HCT116 (cell line): ENCODE measurements around the gene PREX1. TPM values are rescaled to one million over a fixed set of nuclear protein-coding genes. Genes with fewer than 3 reads are reported as not detected.

Experiments
- ATAC-seq: fragments of 200-7000 bp; cut with Tn5 transposase; 2 replicates; pipeline ENCODE4 v1.9.1; 2020; ENCODE audit warnings: mild to moderate bottlenecking, moderate library complexity
- BruUV-seq: library from RNA; stranded (reverse); fragments of 400-500 nt; replicated peaks from 2 replicates; lab custom pipeline; 2021; lab: Mats Ljungman, UMichigan
- CTCF ChIA-PET: fragments of 300-600 bp; sonication (Branson Sonifier 250); formaldehyde crosslinking; loops from one replicate; lab custom pipeline; 2021; ENCODE audit warnings: antibody characterized with exemption; lab: Charles Lee
- POLR2A ChIA-PET: fragments of 300-600, 350-600 bp; sonication (Branson Sonifier 250); formaldehyde crosslinking; loops from one replicate; lab custom pipeline; 2021; ENCODE audit warnings: antibody characterized with exemption; lab: Charles Lee
- RAD21 ChIA-PET, 2 experiments: fragments of 300-600 bp; sonication (Branson Sonifier 250); formaldehyde crosslinking; loops; one replicate each; lab custom pipeline; 2023; ENCODE audit warnings: low total read pairs in 2 of 2; ENCODE audit not compliant: uncharacterized antibody in 2 of 2, unreplicated experiment in 2 of 2, low non-redundant PET in 1 of 2; lab: Charles Lee
- DNase-seq: peaks from one replicate; pipeline ENCODE4 v3.0.0-alpha.2; 2010; ENCODE audit warnings: low read depth, low spot score
- H2AFZ ChIP-seq: fragments of 200-600 bp; shearing (Covaris generic), sonication (generic); 2 replicates; pipeline ENCODE4 v1.6.1; 2017; ENCODE audit warnings: low read depth, mixed run types, mixed read lengths, antibody characterized with exemption, low read length; ENCODE audit not compliant: poor library complexity, severe bottlenecking
- H3K27ac ChIP-seq: 2 replicates; pipeline ENCODE4 v1.5.1; 2012; ENCODE audit warnings: low read depth, low read length
- H3K27me3 ChIP-seq: fragments of 200-600 bp; sonication (generic); 2 replicates; pipeline ENCODE4 v1.6.1; 2016; ENCODE audit warnings: mixed run types, low read length, mixed read lengths; ENCODE audit not compliant: insufficient read depth
- H3K36me3 ChIP-seq, 2 experiments: fragments of 200-500 bp in 1 of 2; fragments of 200-600 bp in 1 of 2; sonication (Bioruptor generic) in 1 of 2; sonication (generic) in 1 of 2; 2 replicates each; pipeline versions ENCODE4 v1.5.1 to v1.6.1; 2014 to 2016; ENCODE audit warnings: low read length in 2 of 2, inconsistent platforms in 1 of 2, mixed read lengths in 1 of 2, mixed run types in 1 of 2; ENCODE audit not compliant: insufficient read depth in 2 of 2, control insufficient read depth in 1 of 2
- H3K4me1 ChIP-seq, 2 experiments: fragments of 200-600 bp in 1 of 2; sonication (generic) in 1 of 2; 2 replicates each; pipeline versions ENCODE4 v1.5.1 to v1.6.1; 2012 to 2017; ENCODE audit warnings: low read length in 2 of 2, inconsistent platforms in 1 of 2, mild to moderate bottlenecking in 1 of 2, mixed read lengths in 1 of 2, mixed run types in 1 of 2, moderate library complexity in 1 of 2; ENCODE audit not compliant: insufficient read depth in 2 of 2, control insufficient read depth in 1 of 2
- H3K4me2 ChIP-seq: fragments of 200-600 bp; sonication (generic); 2 replicates; pipeline ENCODE4 v1.6.1; 2017; ENCODE audit warnings: mixed run types, low read length, mixed read lengths
- H3K4me3 ChIP-seq, 2 experiments: fragments of 200-600 bp in 1 of 2; sonication (generic) in 1 of 2; replicated peaks in 1 of 2; 2 replicates each; pipeline ENCODE4 v1.5.1; 2011 to 2016; ENCODE audit warnings: low read length in 2 of 2, control low read depth in 1 of 2, low read depth in 1 of 2, mild to moderate bottlenecking in 1 of 2, mixed read lengths in 1 of 2, mixed run types in 1 of 2
- H3K79me2 ChIP-seq: fragments of 200-600 bp; sonication (generic); 2 replicates; pipeline ENCODE4 v1.6.1; 2017; ENCODE audit warnings: mild to moderate bottlenecking, mixed run types, low read length, moderate library complexity, mixed read lengths; ENCODE audit not compliant: insufficient read depth
- H3K9ac ChIP-seq: fragments of 200-600 bp; sonication (generic); 2 replicates; pipeline ENCODE4 v1.6.1; 2016; ENCODE audit warnings: low read length, mixed read lengths
- H3K9me2 ChIP-seq: fragments of 200-600 bp; sonication (generic), shearing (Covaris generic); 2 replicates; pipeline ENCODE4 v1.6.1; 2017; ENCODE audit warnings: mixed run types, mild to moderate bottlenecking, moderate library complexity; ENCODE audit not compliant: insufficient read depth
- H3K9me3 ChIP-seq, 2 experiments: fragments of 200-500 bp in 1 of 2; fragments of 200-600 bp in 1 of 2; sonication (Bioruptor generic) in 1 of 2; sonication (generic) in 1 of 2; 2 replicates each; pipeline ENCODE4 v1.6.1; 2014 to 2017; ENCODE audit warnings: low read length in 2 of 2, mixed read lengths in 2 of 2, inconsistent platforms in 1 of 2, low read depth in 1 of 2, mild to moderate bottlenecking in 1 of 2, mixed run types in 1 of 2, moderate library complexity in 1 of 2; ENCODE audit not compliant: control insufficient read depth in 1 of 2, insufficient read depth in 1 of 2
- H4K20me1 ChIP-seq: fragments of 200-600 bp; sonication (generic), shearing (Covaris generic); 2 replicates; pipeline ENCODE4 v1.6.1; 2017; ENCODE audit warnings: mixed run types, mild to moderate bottlenecking, moderate library complexity; ENCODE audit not compliant: insufficient read depth
- CBX3 ChIP-seq: IDR thresholded peaks from 2 replicates; pipeline ENCODE4 v1.6.1; 2012; ENCODE audit warnings: low read depth
- CEBPB ChIP-seq: IDR thresholded peaks from 2 replicates; pipeline ENCODE4 v1.6.1; 2012; ENCODE audit warnings: low read depth
- ELF1 ChIP-seq: IDR thresholded peaks from 2 replicates; pipeline ENCODE4 v1.6.1; 2012; ENCODE audit warnings: low read depth, borderline replicate concordance
- EZH2phosphoT487 ChIP-seq: fragments of 200-600 bp; IDR thresholded peaks from 2 replicates; pipeline ENCODE4 v1.6.1; 2018; ENCODE audit warnings: antibody characterized with exemption, borderline replicate concordance
- FOSL1 ChIP-seq: IDR thresholded peaks from 2 replicates; pipeline ENCODE4 v1.6.1; 2012; ENCODE audit warnings: low read depth
- JUND ChIP-seq: IDR thresholded peaks from 2 replicates; pipeline ENCODE4 v1.6.1; 2012
- POLR2AphosphoS5 ChIP-seq: IDR thresholded peaks from 2 replicates; pipeline ENCODE4 v1.6.1; 2011; ENCODE audit warnings: mild to moderate bottlenecking, low read depth, low read length, moderate library complexity
- RAD21 ChIP-seq: IDR thresholded peaks from 2 replicates; pipeline ENCODE4 v1.6.1; 2012; ENCODE audit warnings: low read depth, mild to moderate bottlenecking
- SIN3A ChIP-seq: IDR thresholded peaks from 2 replicates; pipeline ENCODE4 v1.6.1; 2012; ENCODE audit warnings: low read depth
- ZFX ChIP-seq: fragments of 450-650 bp; IDR thresholded peaks from 2 replicates; pipeline ENCODE4 v1.6.1; 2017
- ZNF274 ChIP-seq: fragments of 200-500 bp; sonication (Bioruptor generic); IDR thresholded peaks from 2 replicates; pipeline ENCODE4 v1.6.1; 2014; ENCODE audit warnings: mild to moderate bottlenecking, low read depth, low read length, inconsistent platforms
- intact Hi-C: fragments of 100-400 bp; cut with micrococcal nuclease; formaldehyde crosslinking; loops from 2 replicates; pipeline ENCODE4 v1.10.0; 2022
- total RNA-seq: library from RNA; stranded (reverse); gene quantifications from one replicate; pipeline ENCODE4 v1.2.1, GENCODE V29; 2021; ENCODE audit not compliant: unreplicated experiment
- TF ChIP-seq, protein P1 (sequence below): IDR thresholded peaks from 2 replicates; pipeline ENCODE4 v1.6.1; 2012; ENCODE audit warnings: low read depth
- TF ChIP-seq, protein P2 (sequence below): IDR thresholded peaks from 2 replicates; pipeline ENCODE4 v1.6.1; 2011; ENCODE audit warnings: mild to moderate bottlenecking, low read length, moderate library complexity; ENCODE audit not compliant: insufficient replicate concordance; ENCODE audit errors: extremely low read depth
- TF ChIP-seq, protein P3 (sequence below), 3 experiments: fragments of 200-600 bp in 1 of 3; sonication (generic) in 1 of 3; IDR thresholded peaks in 2 of 3; conservative IDR thresholded peaks in 1 of 3; 2 replicates each; pipeline ENCODE4 v1.5.1; 2012 to 2017; ENCODE audit warnings: low read depth in 2 of 3, low read length in 2 of 3, antibody characterized with exemption in 1 of 3, borderline replicate concordance in 1 of 3, control low read depth in 1 of 3, mild to moderate bottlenecking in 1 of 3, mixed read lengths in 1 of 3, mixed run types in 1 of 3, moderate library complexity in 1 of 3; ENCODE audit not compliant: insufficient read depth in 1 of 3
- TF ChIP-seq, protein P4 (sequence below): IDR thresholded peaks from 2 replicates; pipeline ENCODE4 v1.6.1; 2012

The PREX1 gene
- total RNA-seq, 1 experiment from 2014 or later, result 6.1 TPM

DNA sequence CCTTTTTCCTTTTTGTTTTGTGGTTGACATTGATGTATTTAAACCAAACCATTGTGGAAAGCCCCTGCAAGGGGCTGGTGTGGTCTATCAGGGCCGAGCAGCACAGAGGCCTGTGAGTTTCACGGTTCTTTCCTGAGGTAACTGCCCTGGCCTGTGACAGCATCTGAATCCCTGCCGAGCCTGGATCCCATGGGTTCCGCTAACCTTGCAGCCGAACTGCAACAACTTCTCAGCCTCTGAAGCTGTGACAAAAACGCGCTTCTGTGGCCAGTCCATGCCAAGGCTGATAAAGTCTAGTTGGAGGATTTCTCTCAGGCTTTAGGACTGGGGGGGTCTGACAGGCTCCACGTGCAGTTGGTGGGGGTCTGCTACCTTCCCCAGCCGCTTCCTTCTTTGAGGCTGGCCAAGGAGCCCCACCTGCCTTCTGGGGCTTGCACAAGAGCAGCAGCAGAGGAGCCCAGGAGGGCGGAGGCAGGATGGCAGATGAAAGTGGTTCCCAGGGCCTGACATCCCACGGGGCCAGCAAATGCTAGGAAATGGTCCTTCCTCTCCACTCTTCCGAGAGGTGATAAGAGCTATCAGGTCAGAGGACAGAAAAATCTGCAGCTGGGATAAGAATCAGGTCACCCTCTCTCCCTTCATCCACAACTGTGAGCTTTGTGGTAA lies 150.9 kb downstream of the PREX1 start:
- intact Hi-C loops, result no loop called here
- no TSS peak for BruUV-seq

More for the DNA sequence above, 150.9 kb downstream of the PREX1 start:
- DNase-seq (no peak), ATAC-seq (no peak)
- no peak overlapping the region for H3K9ac ChIP-seq
- H3K4me1 ChIP-seq, result peaks cover 4 to 13% of the 10 kb centered on the region in 2 experiments; a peak in 3 of 4 replicates
- TF ChIP-seq, protein P1, sequence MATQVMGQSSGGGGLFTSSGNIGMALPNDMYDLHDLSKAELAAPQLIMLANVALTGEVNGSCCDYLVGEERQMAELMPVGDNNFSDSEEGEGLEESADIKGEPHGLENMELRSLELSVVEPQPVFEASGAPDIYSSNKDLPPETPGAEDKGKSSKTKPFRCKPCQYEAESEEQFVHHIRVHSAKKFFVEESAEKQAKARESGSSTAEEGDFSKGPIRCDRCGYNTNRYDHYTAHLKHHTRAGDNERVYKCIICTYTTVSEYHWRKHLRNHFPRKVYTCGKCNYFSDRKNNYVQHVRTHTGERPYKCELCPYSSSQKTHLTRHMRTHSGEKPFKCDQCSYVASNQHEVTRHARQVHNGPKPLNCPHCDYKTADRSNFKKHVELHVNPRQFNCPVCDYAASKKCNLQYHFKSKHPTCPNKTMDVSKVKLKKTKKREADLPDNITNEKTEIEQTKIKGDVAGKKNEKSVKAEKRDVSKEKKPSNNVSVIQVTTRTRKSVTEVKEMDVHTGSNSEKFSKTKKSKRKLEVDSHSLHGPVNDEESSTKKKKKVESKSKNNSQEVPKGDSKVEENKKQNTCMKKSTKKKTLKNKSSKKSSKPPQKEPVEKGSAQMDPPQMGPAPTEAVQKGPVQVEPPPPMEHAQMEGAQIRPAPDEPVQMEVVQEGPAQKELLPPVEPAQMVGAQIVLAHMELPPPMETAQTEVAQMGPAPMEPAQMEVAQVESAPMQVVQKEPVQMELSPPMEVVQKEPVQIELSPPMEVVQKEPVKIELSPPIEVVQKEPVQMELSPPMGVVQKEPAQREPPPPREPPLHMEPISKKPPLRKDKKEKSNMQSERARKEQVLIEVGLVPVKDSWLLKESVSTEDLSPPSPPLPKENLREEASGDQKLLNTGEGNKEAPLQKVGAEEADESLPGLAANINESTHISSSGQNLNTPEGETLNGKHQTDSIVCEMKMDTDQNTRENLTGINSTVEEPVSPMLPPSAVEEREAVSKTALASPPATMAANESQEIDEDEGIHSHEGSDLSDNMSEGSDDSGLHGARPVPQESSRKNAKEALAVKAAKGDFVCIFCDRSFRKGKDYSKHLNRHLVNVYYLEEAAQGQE, result no peak
- TF ChIP-seq CBX3, result no peak
- TF ChIP-seq, protein P2, sequence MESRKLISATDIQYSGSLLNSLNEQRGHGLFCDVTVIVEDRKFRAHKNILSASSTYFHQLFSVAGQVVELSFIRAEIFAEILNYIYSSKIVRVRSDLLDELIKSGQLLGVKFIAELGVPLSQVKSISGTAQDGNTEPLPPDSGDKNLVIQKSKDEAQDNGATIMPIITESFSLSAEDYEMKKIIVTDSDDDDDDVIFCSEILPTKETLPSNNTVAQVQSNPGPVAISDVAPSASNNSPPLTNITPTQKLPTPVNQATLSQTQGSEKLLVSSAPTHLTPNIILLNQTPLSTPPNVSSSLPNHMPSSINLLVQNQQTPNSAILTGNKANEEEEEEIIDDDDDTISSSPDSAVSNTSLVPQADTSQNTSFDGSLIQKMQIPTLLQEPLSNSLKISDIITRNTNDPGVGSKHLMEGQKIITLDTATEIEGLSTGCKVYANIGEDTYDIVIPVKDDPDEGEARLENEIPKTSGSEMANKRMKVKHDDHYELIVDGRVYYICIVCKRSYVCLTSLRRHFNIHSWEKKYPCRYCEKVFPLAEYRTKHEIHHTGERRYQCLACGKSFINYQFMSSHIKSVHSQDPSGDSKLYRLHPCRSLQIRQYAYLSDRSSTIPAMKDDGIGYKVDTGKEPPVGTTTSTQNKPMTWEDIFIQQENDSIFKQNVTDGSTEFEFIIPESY, result no peak
- TF ChIP-seq RAD21, result no peak
- TF ChIP-seq CEBPB, result no peak
- TF ChIP-seq ZFX, result no peak
- TF ChIP-seq SIN3A, result no peak
- no peak for TF ChIP-seq FOSL1
- TF ChIP-seq ZNF274, result no peak
- no peak for TF ChIP-seq ELF1
- TF ChIP-seq EZH2phosphoT487, result no peak
- no peak for TF ChIP-seq JUND
- TF ChIP-seq, protein P3, sequence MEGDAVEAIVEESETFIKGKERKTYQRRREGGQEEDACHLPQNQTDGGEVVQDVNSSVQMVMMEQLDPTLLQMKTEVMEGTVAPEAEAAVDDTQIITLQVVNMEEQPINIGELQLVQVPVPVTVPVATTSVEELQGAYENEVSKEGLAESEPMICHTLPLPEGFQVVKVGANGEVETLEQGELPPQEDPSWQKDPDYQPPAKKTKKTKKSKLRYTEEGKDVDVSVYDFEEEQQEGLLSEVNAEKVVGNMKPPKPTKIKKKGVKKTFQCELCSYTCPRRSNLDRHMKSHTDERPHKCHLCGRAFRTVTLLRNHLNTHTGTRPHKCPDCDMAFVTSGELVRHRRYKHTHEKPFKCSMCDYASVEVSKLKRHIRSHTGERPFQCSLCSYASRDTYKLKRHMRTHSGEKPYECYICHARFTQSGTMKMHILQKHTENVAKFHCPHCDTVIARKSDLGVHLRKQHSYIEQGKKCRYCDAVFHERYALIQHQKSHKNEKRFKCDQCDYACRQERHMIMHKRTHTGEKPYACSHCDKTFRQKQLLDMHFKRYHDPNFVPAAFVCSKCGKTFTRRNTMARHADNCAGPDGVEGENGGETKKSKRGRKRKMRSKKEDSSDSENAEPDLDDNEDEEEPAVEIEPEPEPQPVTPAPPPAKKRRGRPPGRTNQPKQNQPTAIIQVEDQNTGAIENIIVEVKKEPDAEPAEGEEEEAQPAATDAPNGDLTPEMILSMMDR (IDR thresholded peaks at IDR 0.05 in 2 of 3, conservative IDR thresholded peaks at IDR 0.05 in 1 of 3; ENCODE audit: borderline replicate concordance in 1 of 3, insufficient read depth in 1 of 3, low read depth in 2 of 3, low read length in 2 of 3), result no peak
- TF ChIP-seq, protein P4, sequence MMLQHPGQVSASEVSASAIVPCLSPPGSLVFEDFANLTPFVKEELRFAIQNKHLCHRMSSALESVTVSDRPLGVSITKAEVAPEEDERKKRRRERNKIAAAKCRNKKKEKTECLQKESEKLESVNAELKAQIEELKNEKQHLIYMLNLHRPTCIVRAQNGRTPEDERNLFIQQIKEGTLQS, result no peak
- no peak for TF ChIP-seq POLR2AphosphoS5
- H3K27ac ChIP-seq, result no peak overlapping the region
- H3K4me3 ChIP-seq, result no peak overlapping the region
- H3K36me3 ChIP-seq, result no peaks in the 10 kb centered on the region
- ChIA-PET RAD21 (no interaction called here), POLR2A (no interaction called here), CTCF (no interaction called here)
- no peak overlapping the region for H3K4me2 ChIP-seq
- no peaks in the 10 kb centered on the region for H4K20me1 ChIP-seq
- H3K79me2 ChIP-seq, result no peaks in the 10 kb centered on the region
- no peaks in the 10 kb centered on the region for H3K9me2 ChIP-seq
- H3K27me3 ChIP-seq, result no peaks in the 10 kb centered on the region
- no peak overlapping the region for H2AFZ ChIP-seq
- H3K9me3 ChIP-seq, result no peaks in the 10 kb centered on the region
